CD14-positive monocyte (primary cell): ENCODE results near the gene SLC39A7. TPM values are rescaled to one million over a fixed set of nuclear protein-coding genes. Genes with fewer than 3 reads are reported as not detected.

ENCODE experiments used
- DNase-seq, 3 donors: peaks; one replicate each; pipeline ENCODE4 v3.0.0-alpha.2; 2011 to 2022
- H2AFZ ChIP-seq: 2 replicates; pipeline ENCODE4 v1.6.0; 2012; ENCODE audit warnings: mild to moderate bottlenecking, low read depth, low read length, inconsistent platforms; ENCODE audit not compliant: insufficient read depth, poor library complexity, severe bottlenecking
- H3K27ac ChIP-seq, 2 donors: 1 replicate in 1 of 2; 2 replicates in 1 of 2; pipeline ENCODE4 v1.5.1; 2012 to 2013; ENCODE audit warnings: low read length in 2 of 2, control low read depth in 1 of 2, inconsistent platforms in 1 of 2, low read depth in 1 of 2, mild to moderate bottlenecking in 1 of 2
- H3K27me3 ChIP-seq, 2 donors: one replicate each; pipeline versions ENCODE4 v1.6.0 to v1.6.1; 2011 to 2013; ENCODE audit warnings: low read length in 2 of 2; ENCODE audit not compliant: control insufficient read depth in 2 of 2, insufficient read depth in 2 of 2
- H3K36me3 ChIP-seq, 2 donors: replicated peaks in 1 of 2; 1 replicate in 1 of 2; 2 replicates in 1 of 2; pipeline versions ENCODE4 v1.5.1 to v1.6.1; 2012 to 2013; ENCODE audit warnings: low read length in 2 of 2, control low read depth in 1 of 2, inconsistent platforms in 1 of 2, mild to moderate bottlenecking in 1 of 2; ENCODE audit not compliant: insufficient read depth in 2 of 2, control insufficient read depth in 1 of 2
- H3K4me1 ChIP-seq, 2 donors: 1 replicate in 1 of 2; 2 replicates in 1 of 2; pipeline versions ENCODE4 v1.5.1 to v1.6.1; 2012 to 2013; ENCODE audit warnings: low read length in 2 of 2, control low read depth in 1 of 2, inconsistent platforms in 1 of 2, mild to moderate bottlenecking in 1 of 2, moderate library complexity in 1 of 2; ENCODE audit not compliant: insufficient read depth in 2 of 2, control insufficient read depth in 1 of 2
- H3K4me2 ChIP-seq: replicated peaks from 2 replicates; pipeline ENCODE3; 2012; ENCODE audit warnings: low read length, moderate library complexity, mild to moderate bottlenecking; ENCODE audit not compliant: poor library complexity, severe bottlenecking; ENCODE audit errors: extremely low read depth
- H3K4me3 ChIP-seq, 3 experiments: fragments of 200-600 bp in 1 of 3; sonication (generic) in 1 of 3; replicated peaks in 1 of 3; 1 replicate in 2 of 3; 2 replicates in 1 of 3; pipeline ENCODE4 v1.5.1; 2011 to 2013; ENCODE audit warnings: low read length in 3 of 3, mild to moderate bottlenecking in 3 of 3, control low read depth in 2 of 3, low read depth in 2 of 3, inconsistent platforms in 1 of 3, moderate library complexity in 1 of 3
- H3K79me2 ChIP-seq: 2 replicates; pipeline ENCODE4 v1.6.0; 2012; ENCODE audit warnings: mild to moderate bottlenecking, control low read depth, inconsistent platforms, low read length, moderate library complexity; ENCODE audit not compliant: insufficient read depth
- H3K9ac ChIP-seq: 2 replicates; pipeline ENCODE4 v1.6.0; 2017; ENCODE audit warnings: low read length, mild to moderate bottlenecking; ENCODE audit not compliant: insufficient read depth, poor library complexity, severe bottlenecking
- H3K9me3 ChIP-seq, 2 donors: replicated peaks in 1 of 2; 1 replicate in 1 of 2; 2 replicates in 1 of 2; pipeline versions ENCODE4 v1.5.1 to v1.6.1; 2012 to 2013; ENCODE audit warnings: low read length in 2 of 2, control low read depth in 1 of 2; ENCODE audit not compliant: control insufficient read depth in 1 of 2, insufficient read depth in 1 of 2
- H4K20me1 ChIP-seq: 2 replicates; pipeline ENCODE4 v1.6.0; 2012; ENCODE audit warnings: mild to moderate bottlenecking, low read length, control low read depth, moderate library complexity; ENCODE audit not compliant: insufficient read depth
- H3K27ac Mint-ChIP-seq, 7 donors: one replicate each; pipeline ENCODE4 v1.8.0; 2020; ENCODE audit warnings: mild to moderate bottlenecking in 7 of 7, mixed read lengths in 7 of 7, moderate library complexity in 6 of 7, inconsistent platforms in 2 of 7
- H3K27me3 Mint-ChIP-seq, 3 donors: one replicate each; pipeline ENCODE4 v1.8.0; 2021 to 2022; ENCODE audit warnings: low read depth in 3 of 3, mild to moderate bottlenecking in 3 of 3, mixed read lengths in 3 of 3, moderate library complexity in 3 of 3, inconsistent platforms in 1 of 3
- H3K36me3 Mint-ChIP-seq, 2 donors: one replicate each; pipeline ENCODE4 v1.8.0; 2020; ENCODE audit warnings: mixed read lengths in 2 of 2, inconsistent platforms in 1 of 2, mild to moderate bottlenecking in 1 of 2
- H3K4me1 Mint-ChIP-seq: one replicate; pipeline ENCODE4 v1.8.0; 2020; ENCODE audit warnings: mild to moderate bottlenecking, mixed read lengths
- H3K4me3 Mint-ChIP-seq, 2 donors: one replicate each; pipeline ENCODE4 v1.8.0; 2020; ENCODE audit warnings: mild to moderate bottlenecking in 2 of 2, mixed read lengths in 2 of 2, moderate library complexity in 1 of 2
- H3K9me3 Mint-ChIP-seq, 7 donors: one replicate each; pipeline ENCODE4 v1.8.0; 2020 to 2022; ENCODE audit warnings: mixed read lengths in 7 of 7, mild to moderate bottlenecking in 6 of 7, moderate library complexity in 6 of 7, inconsistent platforms in 2 of 7
- CTCF ChIP-seq: fragments of 200-600 bp; IDR thresholded peaks from one replicate; pipeline ENCODE4 v1.8.0; 2022; ENCODE audit warnings: antibody characterized with exemption, mild to moderate bottlenecking
- WGBS: methylation state at CpG from one replicate; pipeline ENCODE4 v1.1.5; 2013; ENCODE audit warnings: missing lambda C conversion rate; ENCODE audit not compliant: insufficient coverage; 5-methylcytosine and 5-hydroxymethylcytosine counted together
- intact Hi-C, 2 donors: fragments of 100-400 bp; cut with micrococcal nuclease; formaldehyde crosslinking; loops; one replicate each; pipeline versions ENCODE4 v1.15.0 to v1.15.1; 2023
- polyA plus RNA-seq, 3 donors: library from polyadenylated mRNA; depleted of rRNA in 1 of 3; unstranded in 2 of 3; stranded (reverse) in 1 of 3; fragments of 300-500 nt in 2 of 3; fragments of >200 nt in 1 of 3; fragmentation: Illumina TruSeq in 2 of 3; gene quantifications; 1 replicate in 2 of 3; 2 replicates in 1 of 3; pipeline ENCODE4 v1.2.3, GENCODE V29; 2012 to 2021

SLC39A7 gene
- polyA plus RNA-seq, 3 donors: 14.5 to 32.7 (median 17.7) TPM

DNA sequence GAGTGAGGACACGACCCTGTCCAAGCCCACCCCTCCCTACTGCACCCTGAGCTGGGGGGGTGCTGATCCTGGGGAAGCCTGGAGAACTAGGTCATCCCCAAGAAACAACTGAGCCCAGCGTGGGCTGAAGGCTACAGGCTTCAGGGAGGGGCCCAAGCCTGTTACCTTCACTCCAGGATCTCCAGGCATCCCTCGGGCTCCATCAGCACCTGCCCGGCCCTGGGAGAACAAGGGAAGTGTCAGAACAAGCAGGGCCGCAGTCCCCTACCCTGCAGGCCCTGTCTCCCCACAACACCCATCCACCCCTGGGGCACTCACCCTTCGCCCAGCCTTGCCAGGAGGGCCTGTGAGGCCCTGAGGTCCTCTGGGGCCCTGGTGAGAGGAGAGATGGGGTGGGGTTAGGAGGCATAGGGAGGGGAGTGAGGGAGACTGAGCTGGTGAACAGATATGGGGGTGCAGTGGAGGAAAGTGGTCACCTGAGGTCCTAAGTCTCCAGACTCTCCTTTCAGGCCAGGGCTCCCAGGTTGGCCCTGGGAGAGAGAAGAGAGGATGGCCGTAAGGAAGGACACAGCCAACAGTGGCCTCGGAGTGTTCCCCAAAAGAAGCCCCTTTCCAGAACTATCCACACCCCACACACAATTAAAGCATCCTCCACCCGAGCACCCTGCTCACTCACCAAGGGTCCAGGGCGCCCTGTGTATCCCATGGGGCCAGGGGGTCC, 21.8 kb upstream of the SLC39A7 start:
- H3K27me3 Mint-ChIP-seq: peaks cover 7 to 13% (median 11%) of the 10 kb centered on the region in 3 donors
- H3K4me3 Mint-ChIP-seq: no peak overlapping the region
- H3K27ac ChIP-seq: no peak overlapping the region
- H3K4me2 ChIP-seq: no peak overlapping the region
- H3K79me2 ChIP-seq: no peaks in the 10 kb centered on the region
- H3K4me3 ChIP-seq: no peak overlapping the region
- peaks cover 12 to 13% of the 10 kb centered on the region in 2 donors for H3K36me3 Mint-ChIP-seq
- no peaks in the 10 kb centered on the region for H3K27me3 ChIP-seq
- H3K9me3 ChIP-seq: peaks cover 3 to 7% of the 10 kb centered on the region in 2 donors
- 85% methylated on average over 5 of the region's 10 CpGs for WGBS
- no peak for DNase-seq
- H3K9me3 Mint-ChIP-seq: peaks cover 11 to 19% (median 16%) of the 10 kb centered on the region in 7 donors
- peaks cover 0 to 6% of the 10 kb centered on the region in 2 donors for H3K4me1 ChIP-seq
- TF ChIP-seq CTCF: no peak
- H4K20me1 ChIP-seq: no peaks in the 10 kb centered on the region
- H3K9ac ChIP-seq: no peak overlapping the region
- no peak overlapping the region for H2AFZ ChIP-seq
- H3K27ac Mint-ChIP-seq: no peak overlapping the region
- intact Hi-C loops: no loop called here
- H3K4me1 Mint-ChIP-seq: peaks cover 8% of the 10 kb centered on the region
- no peaks in the 10 kb centered on the region for H3K36me3 ChIP-seq

DNA sequence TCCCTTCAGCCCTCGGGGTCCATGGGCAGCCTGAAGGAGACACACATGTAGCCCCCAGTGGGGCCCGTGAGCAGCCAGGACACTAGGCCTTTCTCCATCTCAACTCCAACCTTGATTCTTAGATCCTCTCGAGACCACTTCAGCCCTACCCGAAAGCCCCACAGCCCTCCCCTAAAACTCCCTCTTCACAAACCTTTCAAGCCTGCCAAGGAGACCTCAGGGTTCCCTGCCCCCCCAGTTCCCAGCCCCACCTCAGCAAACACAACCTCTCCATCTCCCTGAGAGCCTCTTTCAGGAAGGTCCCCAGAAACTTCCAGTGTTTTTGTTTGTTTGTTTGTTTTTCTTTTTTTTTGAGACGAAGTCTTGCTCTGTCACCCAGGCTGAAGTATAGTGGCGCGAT, 19.5 kb upstream of the SLC39A7 start:
- no peak for TF ChIP-seq CTCF
- Histone ChIP-seq H3K27ac (no peak overlapping the region), H3K9ac (no peak overlapping the region), H4K20me1 (no peaks in the 10 kb centered on the region), H3K36me3 (no peaks in the 10 kb centered on the region), H3K4me3 (no peak overlapping the region), H3K4me2 (no peak overlapping the region), H2AFZ (no peak overlapping the region), H3K9me3 (peaks cover 7% of the 10 kb centered on the region in 2 donors), H3K4me1 (peaks cover 0 to 6% of the 10 kb centered on the region in 2 donors), H3K27me3 (peaks cover 0 to 2% of the 10 kb centered on the region in 2 donors), H3K79me2 (no peaks in the 10 kb centered on the region)
- Mint-ChIP-seq H3K36me3 (peaks cover 12 to 13% of the 10 kb centered on the region in 2 donors), H3K9me3 (peaks cover 14 to 24% (median 20%) of the 10 kb centered on the region in 7 donors), H3K4me1 (peaks cover 8% of the 10 kb centered on the region), H3K4me3 (no peak overlapping the region), H3K27ac (no peak overlapping the region), H3K27me3 (peaks cover 6 to 23% (median 10%) of the 10 kb centered on the region in 3 donors)
- WGBS: 93% methylated on average over 4 of the region's 7 CpGs
- intact Hi-C loops: no loop called here
- no peak for DNase-seq
